Osteocyte (in vitro differentiated cells): ENCODE results near the gene ARMC2. TPM values are rescaled to one million over a fixed set of nuclear protein-coding genes. Genes with fewer than 3 reads are reported as not detected.
"Not testable (repeated sequence)": the region's sequence is repeated elsewhere in the genome, so short reads cannot be mapped to it uniquely, and the experiment has no call there.

Experiments
- DNase-seq: peaks from one replicate; pipeline ENCODE4 v3.0.0; 2021; ENCODE audit warnings: mixed read lengths; ENCODE audit not compliant: unreplicated experiment; ENCODE audit errors: extremely low spot score
- H3K27ac Mint-ChIP-seq: one replicate; pipeline ENCODE4 v1.8.0; 2021; ENCODE audit warnings: mild to moderate bottlenecking, mixed read lengths; ENCODE audit not compliant: unreplicated experiment
- H3K27me3 Mint-ChIP-seq: one replicate; pipeline ENCODE4 v1.8.0; 2021; ENCODE audit warnings: mixed read lengths; ENCODE audit not compliant: unreplicated experiment
- H3K36me3 Mint-ChIP-seq: one replicate; pipeline ENCODE4 v1.8.0; 2021; ENCODE audit warnings: mixed read lengths; ENCODE audit not compliant: unreplicated experiment
- H3K4me1 Mint-ChIP-seq: one replicate; pipeline ENCODE4 v1.8.0; 2021; ENCODE audit warnings: mixed read lengths; ENCODE audit not compliant: unreplicated experiment
- H3K4me3 Mint-ChIP-seq: one replicate; pipeline ENCODE4 v1.8.0; 2021; ENCODE audit warnings: mild to moderate bottlenecking, moderate library complexity, mixed read lengths; ENCODE audit not compliant: unreplicated experiment
- H3K9me3 Mint-ChIP-seq: one replicate; pipeline ENCODE4 v1.8.0; 2021; ENCODE audit warnings: mixed read lengths; ENCODE audit not compliant: unreplicated experiment
- CTCF ChIP-seq: fragments of 200-600 bp; sonication (generic); IDR thresholded peaks from 2 replicates; pipeline ENCODE4 v1.5.0; 2021; ENCODE audit warnings: antibody characterized with exemption, mild to moderate bottlenecking, moderate library complexity
- total RNA-seq: library from RNA; stranded (reverse); gene quantifications from 2 replicates; pipeline ENCODE4 v1.2.1, GENCODE V29; 2021

The ARMC2 gene
- total RNA-seq, 1 donor from 2014 or later = 8.3 TPM

- no peaks in the 10 kb centered on the region for H3K9me3 Mint-ChIP-seq
- DNase-seq = no peak
- no peak for TF ChIP-seq CTCF
- H3K36me3 Mint-ChIP-seq = no peaks in the 10 kb centered on the region
- no peak overlapping the region for H3K27ac Mint-ChIP-seq
- no peak overlapping the region for H3K4me3 Mint-ChIP-seq
- peaks cover 17% of the 10 kb centered on the region for H3K4me1 Mint-ChIP-seq
- peaks cover 3% of the 10 kb centered on the region for H3K27me3 Mint-ChIP-seq
These were observed 41.6 kb upstream of the ARMC2 start for GRCh38 chr6:108806665-108807064.

DNA sequence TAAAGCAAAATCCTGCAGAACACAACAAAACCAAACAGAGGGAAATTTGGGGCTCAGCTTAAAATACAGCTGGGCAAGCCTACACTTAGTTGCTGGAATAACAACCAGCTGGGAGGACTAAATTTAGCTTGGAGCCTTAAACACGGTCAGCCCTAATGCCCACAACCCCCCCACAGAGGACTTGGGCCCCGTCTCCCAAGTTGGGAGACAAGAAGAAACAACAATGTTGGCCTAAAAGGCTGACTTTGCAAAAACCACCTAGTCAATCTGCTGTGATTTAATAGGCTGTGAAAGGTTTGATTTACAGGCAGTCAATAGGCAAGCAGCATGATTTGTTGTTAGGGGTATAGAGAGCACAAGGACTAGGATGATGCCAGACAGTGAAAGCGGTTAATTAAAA is 40.3 kb upstream of the ARMC2 start:
- Mint-ChIP-seq H3K27ac (no peak overlapping the region), H3K4me3 (no peak overlapping the region), H3K4me1 (peaks cover 17% of the 10 kb centered on the region), H3K9me3 (no peaks in the 10 kb centered on the region), H3K36me3 (no peaks in the 10 kb centered on the region), H3K27me3 (no peaks in the 10 kb centered on the region)
- no peak for TF ChIP-seq CTCF
- no peak for DNase-seq

GRCh38 chr6:108809211-108809610 is 39.0 kb upstream of the ARMC2 start:
- H3K36me3 Mint-ChIP-seq = no peaks in the 10 kb centered on the region
- H3K4me3 Mint-ChIP-seq = no peak overlapping the region
- H3K27me3 Mint-ChIP-seq = peaks cover 7% of the 10 kb centered on the region
- no peak overlapping the region for H3K27ac Mint-ChIP-seq
- peaks cover 4% of the 10 kb centered on the region for H3K9me3 Mint-ChIP-seq
- H3K4me1 Mint-ChIP-seq = peaks cover 17% of the 10 kb centered on the region
- DNase-seq = no peak
- TF ChIP-seq CTCF = no peak

DNA sequence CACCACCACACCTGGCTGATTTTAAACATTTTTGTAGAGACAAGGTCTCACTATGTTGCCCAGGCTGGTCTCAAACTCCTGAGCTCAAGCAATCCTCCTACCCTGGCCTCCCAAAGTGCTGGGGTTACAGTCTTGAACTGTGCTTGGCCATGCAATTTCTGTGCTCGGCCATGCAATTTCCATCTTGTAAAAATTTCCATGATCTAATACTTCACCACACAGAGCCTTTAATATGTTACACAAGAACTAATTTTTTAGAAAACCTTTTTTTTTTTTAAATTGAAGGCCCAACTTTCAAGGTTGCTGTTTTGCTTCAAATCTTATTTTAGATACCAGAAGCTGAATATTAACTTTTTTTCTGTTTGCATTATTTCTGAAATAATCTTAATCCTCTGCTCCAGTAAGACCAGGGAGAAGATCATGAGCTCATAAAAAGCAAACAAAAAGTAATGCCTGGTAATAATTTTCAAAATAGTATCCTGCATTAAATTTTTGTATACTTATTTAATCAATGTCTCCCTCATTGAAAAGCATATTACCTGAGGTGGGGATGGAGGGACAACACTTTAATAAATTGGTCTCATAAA is 38.1 kb upstream of the ARMC2 start:
- TF ChIP-seq CTCF = no peak
- H3K36me3 Mint-ChIP-seq = no peaks in the 10 kb centered on the region
- peaks cover 4% of the 10 kb centered on the region for H3K9me3 Mint-ChIP-seq
- peaks cover 17% of the 10 kb centered on the region for H3K4me1 Mint-ChIP-seq
- H3K4me3 Mint-ChIP-seq = no peak overlapping the region
- no peak overlapping the region for H3K27ac Mint-ChIP-seq
- H3K27me3 Mint-ChIP-seq = peaks cover 17% of the 10 kb centered on the region
- DNase-seq = no peak

GRCh38 chr6:108811490-108811889 is 36.7 kb upstream of the ARMC2 start:
- peaks cover 30% of the 10 kb centered on the region for H3K27me3 Mint-ChIP-seq
- no peak for DNase-seq
- peaks cover 8% of the 10 kb centered on the region for H3K4me1 Mint-ChIP-seq
- no peak overlapping the region for H3K27ac Mint-ChIP-seq
- peaks cover 11% of the 10 kb centered on the region for H3K9me3 Mint-ChIP-seq
- peaks cover 2% of the 10 kb centered on the region for H3K36me3 Mint-ChIP-seq
- TF ChIP-seq CTCF = no peak
- H3K4me3 Mint-ChIP-seq = no peak overlapping the region

DNA sequence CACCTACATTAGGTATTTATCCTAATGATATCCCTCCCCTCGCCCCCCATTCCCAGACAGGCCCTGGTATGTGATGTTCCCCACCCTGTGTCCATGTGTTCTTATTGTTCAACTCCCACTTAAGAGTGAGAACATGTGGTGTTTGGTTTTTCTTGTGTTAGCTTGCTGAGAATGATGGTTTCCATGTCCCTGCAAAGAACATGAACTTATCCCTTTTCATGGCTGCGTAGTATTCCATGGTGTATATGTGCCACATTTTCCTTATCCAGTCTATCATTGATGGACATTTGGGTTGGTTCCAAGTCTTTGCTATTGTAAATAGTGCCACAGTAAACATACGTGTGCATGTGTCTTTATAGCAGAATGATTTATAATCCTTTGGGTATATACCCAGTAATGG is 35.0 kb upstream of the ARMC2 start:
- H3K36me3 Mint-ChIP-seq, H3K4me1 Mint-ChIP-seq, H3K4me3 Mint-ChIP-seq, H3K27ac Mint-ChIP-seq, DNase-seq: not testable (repeated sequence)
- peaks cover 19% of the 10 kb centered on the region for H3K9me3 Mint-ChIP-seq
- peaks cover 38% of the 10 kb centered on the region for H3K27me3 Mint-ChIP-seq

DNA sequence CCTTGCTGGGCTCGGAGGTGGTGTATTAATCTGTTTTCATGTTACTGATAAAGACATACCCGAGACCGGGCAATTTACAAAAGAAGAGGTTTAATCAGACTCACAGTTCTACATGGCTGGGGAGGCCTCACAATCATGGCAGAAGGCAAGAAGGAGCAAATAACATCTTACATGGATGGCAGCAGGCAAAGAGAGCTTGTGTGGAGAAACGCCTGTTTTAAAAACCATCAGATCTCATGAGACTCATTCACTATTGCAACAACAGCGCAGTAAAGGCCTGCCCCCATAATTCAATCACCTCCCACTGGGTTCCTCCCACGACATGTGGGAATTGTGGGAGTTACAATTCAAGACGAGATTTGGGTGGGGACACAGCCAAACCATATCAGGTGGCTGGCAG is 30.9 kb upstream of the ARMC2 start:
- not testable (repeated sequence) for H3K36me3 Mint-ChIP-seq, DNase-seq, H3K27ac Mint-ChIP-seq, H3K4me3 Mint-ChIP-seq, H3K4me1 Mint-ChIP-seq
- Mint-ChIP-seq H3K9me3 (peaks cover 19% of the 10 kb centered on the region), H3K27me3 (peaks cover 38% of the 10 kb centered on the region)
